Panc1 (cell line): ENCODE results near the gene SLC6A12.

ENCODE experiments used
- POLR2AphosphoS5 ChIP-seq: IDR thresholded peaks from 2 replicates; pipeline ENCODE4 v1.6.1; 2012; ENCODE audit warnings: mild to moderate bottlenecking, low read depth, low read length, moderate library complexity
- TF ChIP-seq, protein P1 (sequence below), 2 experiments: IDR thresholded peaks; 2 replicates each; pipeline ENCODE4 v1.6.1; 2011 to 2012; ENCODE audit warnings: low read depth in 2 of 2, control low read depth in 1 of 2, low read length in 1 of 2, mild to moderate bottlenecking in 1 of 2, moderate library complexity in 1 of 2; ENCODE audit not compliant: insufficient read depth in 1 of 2
- TF ChIP-seq, protein P2 (sequence below): fragments of 450-650 bp; IDR thresholded peaks from 2 replicates; pipeline ENCODE4 v1.5.1; 2017; ENCODE audit warnings: mild to moderate bottlenecking

DNA sequence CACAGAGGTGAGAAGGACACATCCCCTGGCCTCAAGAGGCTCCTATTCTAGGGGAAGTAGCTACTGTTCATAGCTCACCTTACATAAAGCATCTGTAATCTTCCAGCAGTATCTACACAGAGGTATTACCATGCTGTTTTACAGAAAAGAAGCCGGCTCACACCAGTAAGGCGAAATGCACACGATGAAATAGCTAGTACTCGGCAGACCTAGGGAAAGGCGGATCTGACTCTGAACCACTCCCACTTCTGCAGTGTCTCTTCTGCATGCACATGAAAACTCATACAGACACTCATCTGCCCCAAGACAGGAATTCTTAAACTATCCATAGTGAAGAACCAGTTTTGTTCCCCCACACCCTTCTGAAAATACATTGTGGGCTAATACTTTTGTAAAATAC lies 73.8 kb downstream of the SLC6A12 start:
- TF ChIP-seq, protein P1, sequence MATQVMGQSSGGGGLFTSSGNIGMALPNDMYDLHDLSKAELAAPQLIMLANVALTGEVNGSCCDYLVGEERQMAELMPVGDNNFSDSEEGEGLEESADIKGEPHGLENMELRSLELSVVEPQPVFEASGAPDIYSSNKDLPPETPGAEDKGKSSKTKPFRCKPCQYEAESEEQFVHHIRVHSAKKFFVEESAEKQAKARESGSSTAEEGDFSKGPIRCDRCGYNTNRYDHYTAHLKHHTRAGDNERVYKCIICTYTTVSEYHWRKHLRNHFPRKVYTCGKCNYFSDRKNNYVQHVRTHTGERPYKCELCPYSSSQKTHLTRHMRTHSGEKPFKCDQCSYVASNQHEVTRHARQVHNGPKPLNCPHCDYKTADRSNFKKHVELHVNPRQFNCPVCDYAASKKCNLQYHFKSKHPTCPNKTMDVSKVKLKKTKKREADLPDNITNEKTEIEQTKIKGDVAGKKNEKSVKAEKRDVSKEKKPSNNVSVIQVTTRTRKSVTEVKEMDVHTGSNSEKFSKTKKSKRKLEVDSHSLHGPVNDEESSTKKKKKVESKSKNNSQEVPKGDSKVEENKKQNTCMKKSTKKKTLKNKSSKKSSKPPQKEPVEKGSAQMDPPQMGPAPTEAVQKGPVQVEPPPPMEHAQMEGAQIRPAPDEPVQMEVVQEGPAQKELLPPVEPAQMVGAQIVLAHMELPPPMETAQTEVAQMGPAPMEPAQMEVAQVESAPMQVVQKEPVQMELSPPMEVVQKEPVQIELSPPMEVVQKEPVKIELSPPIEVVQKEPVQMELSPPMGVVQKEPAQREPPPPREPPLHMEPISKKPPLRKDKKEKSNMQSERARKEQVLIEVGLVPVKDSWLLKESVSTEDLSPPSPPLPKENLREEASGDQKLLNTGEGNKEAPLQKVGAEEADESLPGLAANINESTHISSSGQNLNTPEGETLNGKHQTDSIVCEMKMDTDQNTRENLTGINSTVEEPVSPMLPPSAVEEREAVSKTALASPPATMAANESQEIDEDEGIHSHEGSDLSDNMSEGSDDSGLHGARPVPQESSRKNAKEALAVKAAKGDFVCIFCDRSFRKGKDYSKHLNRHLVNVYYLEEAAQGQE (IDR thresholded peaks at IDR 0.05; ENCODE audit: insufficient read depth in 1 of 2, low read depth in 2 of 2, low read length in 1 of 2): no peak
- TF ChIP-seq, protein P2, sequence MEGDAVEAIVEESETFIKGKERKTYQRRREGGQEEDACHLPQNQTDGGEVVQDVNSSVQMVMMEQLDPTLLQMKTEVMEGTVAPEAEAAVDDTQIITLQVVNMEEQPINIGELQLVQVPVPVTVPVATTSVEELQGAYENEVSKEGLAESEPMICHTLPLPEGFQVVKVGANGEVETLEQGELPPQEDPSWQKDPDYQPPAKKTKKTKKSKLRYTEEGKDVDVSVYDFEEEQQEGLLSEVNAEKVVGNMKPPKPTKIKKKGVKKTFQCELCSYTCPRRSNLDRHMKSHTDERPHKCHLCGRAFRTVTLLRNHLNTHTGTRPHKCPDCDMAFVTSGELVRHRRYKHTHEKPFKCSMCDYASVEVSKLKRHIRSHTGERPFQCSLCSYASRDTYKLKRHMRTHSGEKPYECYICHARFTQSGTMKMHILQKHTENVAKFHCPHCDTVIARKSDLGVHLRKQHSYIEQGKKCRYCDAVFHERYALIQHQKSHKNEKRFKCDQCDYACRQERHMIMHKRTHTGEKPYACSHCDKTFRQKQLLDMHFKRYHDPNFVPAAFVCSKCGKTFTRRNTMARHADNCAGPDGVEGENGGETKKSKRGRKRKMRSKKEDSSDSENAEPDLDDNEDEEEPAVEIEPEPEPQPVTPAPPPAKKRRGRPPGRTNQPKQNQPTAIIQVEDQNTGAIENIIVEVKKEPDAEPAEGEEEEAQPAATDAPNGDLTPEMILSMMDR: no peak
- TF ChIP-seq POLR2AphosphoS5: no peak
